ENCODE results near the gene HDDC3. TPM values are rescaled to one million over a fixed set of nuclear protein-coding genes. Genes with fewer than 3 reads are reported as not detected.

HDDC3 gene
- total and polyA plus RNA-seq, 2 donors (not counting 3 experiments of a cell fraction or from before 2014, with no cell fraction given), result 16.0 to 20.2 TPM

DNA sequence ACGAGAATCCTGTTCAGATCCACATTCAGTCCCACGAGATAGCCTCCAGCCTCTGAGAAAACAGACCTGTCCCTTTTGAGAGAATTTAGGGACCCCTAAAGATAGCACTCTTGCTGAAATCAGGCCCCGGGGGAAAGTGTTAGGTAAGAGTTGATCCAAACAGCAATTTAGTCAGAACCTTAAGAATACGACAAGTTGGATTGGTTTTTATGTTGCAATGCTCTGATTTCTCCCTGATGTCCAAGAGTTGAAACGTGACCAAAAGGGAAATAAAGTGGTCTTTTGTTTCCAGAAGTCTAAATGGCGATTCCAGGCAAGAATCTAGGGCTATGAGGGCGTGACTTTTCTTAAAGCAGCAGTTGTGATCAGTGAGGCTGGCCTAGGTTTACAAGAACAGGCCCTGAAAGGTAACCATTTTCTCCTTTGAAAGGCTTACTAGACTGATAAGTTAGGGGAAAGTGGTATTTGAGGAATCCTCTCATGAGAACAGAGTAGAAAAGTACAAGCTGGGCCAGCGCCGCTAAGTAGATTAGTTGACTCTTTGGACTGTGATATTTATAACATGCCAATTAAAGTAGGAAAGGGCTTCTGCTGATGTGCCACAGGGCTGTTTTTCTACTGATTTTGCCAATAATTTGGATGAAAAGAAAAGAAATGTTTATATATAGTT is 24.4 kb downstream of the HDDC3 start:
- TF ChIP-seq, protein P1, sequence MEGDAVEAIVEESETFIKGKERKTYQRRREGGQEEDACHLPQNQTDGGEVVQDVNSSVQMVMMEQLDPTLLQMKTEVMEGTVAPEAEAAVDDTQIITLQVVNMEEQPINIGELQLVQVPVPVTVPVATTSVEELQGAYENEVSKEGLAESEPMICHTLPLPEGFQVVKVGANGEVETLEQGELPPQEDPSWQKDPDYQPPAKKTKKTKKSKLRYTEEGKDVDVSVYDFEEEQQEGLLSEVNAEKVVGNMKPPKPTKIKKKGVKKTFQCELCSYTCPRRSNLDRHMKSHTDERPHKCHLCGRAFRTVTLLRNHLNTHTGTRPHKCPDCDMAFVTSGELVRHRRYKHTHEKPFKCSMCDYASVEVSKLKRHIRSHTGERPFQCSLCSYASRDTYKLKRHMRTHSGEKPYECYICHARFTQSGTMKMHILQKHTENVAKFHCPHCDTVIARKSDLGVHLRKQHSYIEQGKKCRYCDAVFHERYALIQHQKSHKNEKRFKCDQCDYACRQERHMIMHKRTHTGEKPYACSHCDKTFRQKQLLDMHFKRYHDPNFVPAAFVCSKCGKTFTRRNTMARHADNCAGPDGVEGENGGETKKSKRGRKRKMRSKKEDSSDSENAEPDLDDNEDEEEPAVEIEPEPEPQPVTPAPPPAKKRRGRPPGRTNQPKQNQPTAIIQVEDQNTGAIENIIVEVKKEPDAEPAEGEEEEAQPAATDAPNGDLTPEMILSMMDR (IDR thresholded peaks at IDR 0.05; ENCODE audit: extremely low read depth in 1 of 2, insufficient read depth in 1 of 2, low read depth in 1 of 2, low read length in 2 of 2), result no peak
- no peak for TF ChIP-seq EZH2 (IDR thresholded peaks at IDR 0.05; ENCODE audit: borderline replicate concordance, low read depth, low read length, severe bottlenecking)
- TF ChIP-seq MYC (IDR thresholded peaks at IDR 0.05; ENCODE audit: low read depth, low read length), result no peak
- TF ChIP-seq POLR2AphosphoS5 (IDR thresholded peaks at IDR 0.05; ENCODE audit: insufficient read depth, low read depth, low read length), result no peak
- no peak for TF ChIP-seq GATA2 (IDR thresholded peaks at IDR 0.05; ENCODE audit: insufficient read depth, insufficient read length, low read depth, low read length)
- TF ChIP-seq, protein P2, sequence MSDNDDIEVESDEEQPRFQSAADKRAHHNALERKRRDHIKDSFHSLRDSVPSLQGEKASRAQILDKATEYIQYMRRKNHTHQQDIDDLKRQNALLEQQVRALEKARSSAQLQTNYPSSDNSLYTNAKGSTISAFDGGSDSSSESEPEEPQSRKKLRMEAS (IDR thresholded peaks at IDR 0.05; ENCODE audit: insufficient read depth, insufficient read length), result no peak
- Histone ChIP-seq H3K9ac (replicated peaks; ENCODE audit: extremely low read depth, insufficient read depth, low read length) (no peak overlapping the region), H2AFZ (ENCODE audit: low read depth, low read length) (no peak overlapping the region), H3K27me3 (ENCODE audit: control insufficient read depth in 2 of 2, insufficient read depth in 2 of 2, low read length in 2 of 2) (no peaks in the 10 kb centered on the region), H3K27ac (ENCODE audit: insufficient read depth, low read depth, low read length) (no peak overlapping the region), H3K9me3 (replicated peaks; ENCODE audit: control insufficient read depth, insufficient read depth, low read length) (no peaks in the 10 kb centered on the region), H3K4me2 (ENCODE audit: insufficient read depth, low read length) (no peak overlapping the region), H4K20me1 (replicated peaks; ENCODE audit: control insufficient read depth, extremely low read depth, insufficient read depth, low read length) (no peaks in the 10 kb centered on the region), H3K36me3 (ENCODE audit: control insufficient read depth in 2 of 2, extremely low read depth in 1 of 2, insufficient read depth in 2 of 2, low read length in 2 of 2) (peaks cover 5 to 57% of the 10 kb centered on the region in 2 experiments), H3K4me1 (ENCODE audit: control insufficient read depth, extremely low read depth, insufficient read depth, low read length) (peaks cover 10% of the 10 kb centered on the region), H3K9me1 (replicated peaks; ENCODE audit: control insufficient read depth, extremely low read depth, insufficient read depth, low read length) (no peaks in the 10 kb centered on the region), H3K4me3 (replicated peaks in 1 of 3; ENCODE audit: insufficient read depth in 1 of 3, low read depth in 1 of 3, low read length in 3 of 3) (no peak overlapping the region), H3K79me2 (ENCODE audit: control insufficient read depth, insufficient read depth, low read length) (peaks cover 4% of the 10 kb centered on the region)
- intact Hi-C loops (cut with micrococcal nuclease), result no loop called here
- no peak for DNase-seq (ENCODE audit: low read depth, low spot score)
- POLR2A ChIA-PET, result no interaction called here
- CTCF ChIA-PET, result interaction anchor here (7.3 kb wide), 1 partner anchor 24 kb away, joined by 57 read pairs; the partner anchor contains the start of gene HDDC3
- no TSS peak for BruUV-seq (replicated peaks)
- FAIRE-seq, result no peak
- dilution Hi-C loops (cut with MboI; ENCODE audit: extremely low pct_ligation_motif_present, low sequenced_read_pairs), result no loop called here
